NCI-H2107 (cell line): ENCODE measurements around the gene ATP8B3.

Experiments used
- DNase-seq: peaks from one replicate; lab custom pipeline; 2025; lab: John Stamatoyannopoulos, UW

ATP8B3 gene

DNA sequence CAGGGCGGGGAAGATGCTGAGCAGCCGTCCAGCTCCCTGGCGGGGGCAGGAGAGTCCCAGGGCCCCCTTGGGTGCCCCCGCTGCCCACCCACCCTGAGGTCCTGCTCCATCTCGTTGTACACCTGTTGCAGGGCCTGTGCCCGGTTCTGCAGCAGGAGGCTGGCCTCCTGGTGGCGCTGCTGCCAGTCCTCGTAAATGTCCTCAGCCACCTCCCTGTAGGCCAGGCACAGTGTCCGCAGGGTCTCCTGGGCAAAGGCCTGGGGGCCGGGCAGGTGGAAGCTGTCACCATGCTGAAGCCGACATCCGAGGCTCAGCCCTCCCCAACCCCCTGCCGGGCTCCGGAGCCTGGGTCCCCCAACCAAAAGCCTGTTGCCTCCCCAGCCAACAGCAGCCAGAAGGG lies 20.2 kb downstream of the ATP8B3 start:
- DNase-seq: no peak

GRCh38 chr19:1790054-1790792 lies 21.9 kb downstream of the ATP8B3 start:
- no peak for DNase-seq

- DNase-seq: no peak
Measured at GRCh38 chr19:1789261-1790041, 22.6 kb downstream of the ATP8B3 start.

- no peak for DNase-seq
Measured at GRCh38 chr19:1787116-1787515, 25.0 kb downstream of the ATP8B3 start.

DNA sequence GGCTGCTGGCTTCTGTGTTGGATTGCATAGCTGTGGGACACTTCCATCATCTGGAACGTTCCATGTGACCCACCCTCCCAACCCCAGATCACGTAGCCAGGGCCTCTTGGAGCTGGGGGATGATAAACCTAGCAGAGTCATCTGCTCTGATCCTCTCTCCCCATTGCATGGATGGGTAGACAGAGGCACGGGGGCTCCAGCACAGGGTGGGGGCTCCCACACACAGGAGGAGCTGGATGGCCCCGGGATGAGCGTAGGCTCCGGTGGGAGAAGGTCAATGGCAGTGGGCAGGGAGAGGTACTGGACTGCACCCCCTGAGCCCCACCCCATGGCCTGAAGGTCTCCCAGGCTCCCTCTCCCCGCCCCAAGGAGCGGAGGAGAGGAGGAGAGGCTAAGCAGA lies 25.4 kb downstream of the ATP8B3 start:
- no peak for DNase-seq

GRCh38 chr19:1785310-1785709 lies 26.8 kb downstream of the ATP8B3 start:
- DNase-seq: no peak

- DNase-seq: no peak
Measured at GRCh38 chr19:1783874-1784273, 28.2 kb downstream of the ATP8B3 start.

GRCh38 chr19:1783354-1783753 lies 28.7 kb downstream of the ATP8B3 start:
- DNase-seq: no peak

GRCh38 chr19:1782521-1782920 lies 29.6 kb downstream of the ATP8B3 start:
- no peak for DNase-seq

DNA sequence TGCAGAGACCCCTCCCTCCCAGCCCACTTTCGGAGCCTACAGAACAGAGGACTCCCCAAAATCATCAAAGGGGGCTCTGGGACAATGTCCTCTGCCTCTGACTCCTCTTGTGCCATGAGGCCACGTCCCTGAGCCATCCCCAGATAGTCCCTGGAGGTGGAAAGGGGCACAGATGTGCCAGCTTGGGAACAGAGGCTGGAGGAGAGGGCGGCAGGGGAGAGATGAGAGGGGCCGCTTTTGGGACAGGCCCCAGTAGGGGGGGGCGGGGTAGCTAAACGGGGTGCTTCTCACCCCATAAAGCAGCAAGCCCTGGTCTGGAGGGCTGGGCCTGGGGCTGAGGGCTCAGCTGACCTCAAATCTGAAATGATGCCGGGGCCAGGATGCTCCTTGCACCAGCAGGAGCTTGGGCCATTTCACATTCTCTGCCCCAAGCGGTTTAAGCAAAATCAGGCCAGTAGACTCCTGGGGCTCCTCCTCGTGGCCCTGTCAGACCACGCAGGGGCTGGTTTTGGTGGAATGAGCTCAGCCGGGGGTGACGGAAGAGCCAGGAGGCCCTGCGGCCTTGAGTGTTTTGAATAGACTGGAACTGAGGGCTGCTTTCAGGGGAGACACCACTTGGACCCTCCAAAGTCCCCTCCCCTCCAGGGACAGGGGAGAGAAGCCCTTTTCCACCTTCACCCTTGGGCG lies 31.7 kb downstream of the ATP8B3 start:
- no peak for DNase-seq

GRCh38 chr19:1779574-1779973 lies 32.5 kb downstream of the ATP8B3 start:
- DNase-seq: no peak

- no peak for DNase-seq
Measured at GRCh38 chr19:1777149-1777548, 34.9 kb downstream of the ATP8B3 start.

- no peak for DNase-seq
Measured at GRCh38 chr19:1776606-1777147, 35.4 kb downstream of the ATP8B3 start.

- DNase-seq: no peak
Measured at GRCh38 chr19:1775951-1776605, 36.0 kb downstream of the ATP8B3 start.

GRCh38 chr19:1774989-1775772 lies 36.9 kb downstream of the ATP8B3 start:
- DNase-seq: no peak

DNA sequence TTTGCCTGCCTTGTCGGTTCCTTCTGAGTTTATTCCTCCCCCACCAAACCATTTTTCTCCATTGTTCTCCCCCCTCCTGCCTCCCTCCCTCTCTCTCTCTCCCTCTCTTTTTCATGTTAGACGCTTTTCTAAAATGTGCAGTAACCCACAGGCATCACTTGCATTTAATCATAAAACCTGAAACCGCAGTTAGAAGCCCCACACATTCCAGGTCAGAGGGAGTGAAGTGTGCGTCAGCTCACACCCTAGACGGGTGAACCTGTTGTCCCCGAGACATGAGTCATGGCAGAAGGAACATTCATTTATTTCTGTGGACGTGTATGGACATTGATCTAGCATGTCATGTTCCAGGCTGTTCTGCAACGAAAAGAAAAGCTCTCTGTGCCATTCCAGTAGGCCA lies 38.9 kb downstream of the ATP8B3 start:
- DNase-seq: no peak

DNA sequence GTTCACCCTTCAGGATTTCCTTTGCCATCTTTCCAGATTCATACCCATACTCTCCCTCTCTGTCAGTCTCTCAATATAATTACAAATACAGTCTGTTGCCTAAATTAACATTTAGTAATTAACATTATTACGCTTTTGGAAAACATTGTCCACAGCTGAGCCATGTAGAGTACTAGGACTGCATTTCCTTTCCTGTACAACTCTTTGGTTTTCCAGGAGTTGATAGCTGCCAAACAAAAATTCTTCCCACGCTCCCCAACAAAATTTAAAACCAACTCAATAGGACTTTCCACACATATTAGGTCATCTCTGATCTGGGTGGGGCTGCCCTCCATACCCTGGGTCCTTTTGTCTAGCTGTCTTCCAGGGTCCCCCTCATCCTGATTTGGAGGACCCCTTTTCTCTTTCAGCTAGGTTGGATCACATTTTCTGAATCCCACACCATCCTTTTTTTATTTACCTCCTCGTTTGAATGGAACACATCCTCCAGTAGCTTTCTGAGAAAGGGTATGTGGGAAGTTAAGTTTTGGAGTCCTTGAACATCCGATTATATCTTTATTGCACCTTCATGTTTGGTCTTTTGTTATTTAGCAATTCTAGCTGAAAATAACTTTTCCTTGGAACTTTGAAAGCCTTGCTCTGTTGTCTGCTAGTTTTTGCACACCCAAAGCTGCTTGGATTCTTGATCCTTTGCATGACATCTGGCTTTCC lies 41.1 kb downstream of the ATP8B3 start:
- no peak for DNase-seq

- no peak for DNase-seq
Measured at GRCh38 chr19:1769645-1769985, 42.5 kb downstream of the ATP8B3 start.

GRCh38 chr19:1768918-1769644 lies 43.0 kb downstream of the ATP8B3 start:
- DNase-seq: no peak

DNA sequence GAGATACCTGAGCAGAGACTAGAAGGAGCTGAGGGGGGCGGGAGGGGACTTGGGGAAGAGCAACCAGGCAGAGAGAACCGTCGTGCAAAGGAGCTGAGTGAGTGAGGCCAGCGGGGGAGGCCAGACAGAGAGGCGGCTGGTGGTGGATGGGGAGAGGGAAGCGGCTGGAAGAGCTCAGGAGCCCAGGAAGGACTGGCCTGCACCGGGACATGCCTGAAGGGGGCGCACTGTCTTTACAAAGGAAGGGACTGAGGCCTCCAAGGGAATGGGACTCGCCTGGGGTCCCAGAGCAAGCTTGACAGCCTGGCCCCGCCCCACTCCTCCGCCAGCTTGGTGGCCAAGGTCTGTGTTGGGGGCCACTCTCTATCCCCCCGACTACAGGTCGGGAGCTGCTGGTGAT lies 43.8 kb downstream of the ATP8B3 start:
- DNase-seq: no peak
